COLO668 (cell line): ENCODE results near the gene STXBP5.

Source experiments
- DNase-seq: peaks from one replicate; lab custom pipeline; 2025; ENCODE audit not compliant: unreplicated experiment; lab: John Stamatoyannopoulos, UW

The STXBP5 gene

GRCh38 chr6:147429794-147430193, 225.6 kb downstream of the STXBP5 start:
- DNase-seq: no peak

- no peak for DNase-seq
Observed at GRCh38 chr6:147430811-147431210, 226.6 kb downstream of the STXBP5 start.

GRCh38 chr6:147434076-147434475, 229.9 kb downstream of the STXBP5 start:
- DNase-seq: no peak

GRCh38 chr6:147434516-147434915, 230.3 kb downstream of the STXBP5 start:
- DNase-seq: no peak

- no peak for DNase-seq
Observed at GRCh38 chr6:147437615-147438014, 233.4 kb downstream of the STXBP5 start.

GRCh38 chr6:147438758-147439528, 234.7 kb downstream of the STXBP5 start:
- no peak for DNase-seq
